H1 (cell line): ENCODE data around the gene TRIM28. TPM values are rescaled to one million over a fixed set of nuclear protein-coding genes. Genes with fewer than 3 reads are reported as not detected.

ENCODE experiments used
- CTCF ChIA-PET: fragments of 300-600 bp; sonication (Branson Sonifier 250); formaldehyde crosslinking; loops from one replicate; lab custom pipeline; 2021; ENCODE audit not compliant: partially characterized antibody; lab: Charles Lee
- POLR2A ChIA-PET: fragments of 300-600 bp; sonication (Branson Sonifier 250); formaldehyde crosslinking; loops from one replicate; lab custom pipeline; 2021; ENCODE audit warnings: inconsistent platforms; ENCODE audit not compliant: partially characterized antibody; lab: Charles Lee
- DNase-seq, 2 experiments: peaks; one replicate each; pipeline versions ENCODE4 v3.0.0 to v3.0.0-alpha.2; 2010 to 2022; ENCODE audit warnings: low spot score in 2 of 2, low read depth in 1 of 2, mixed read lengths in 1 of 2
- FAIRE-seq: peaks from 2 replicates; lab custom pipeline; 2011; peaks lifted over from hg19 to GRCh38; lab: Jason Lieb, UNC
- H2AFZ ChIP-seq: 2 replicates; pipeline ENCODE4 v1.8.1; 2012; ENCODE audit warnings: low read length, inconsistent platforms
- H2AK5ac ChIP-seq: 2 replicates; pipeline ENCODE4 v1.6.1; 2013; ENCODE audit warnings: low read depth, low read length
- H2BK120ac ChIP-seq: replicated peaks from 2 replicates; pipeline ENCODE3; 2013; ENCODE audit warnings: low read depth, low read length, inconsistent platforms
- H2BK12ac ChIP-seq: 2 replicates; pipeline ENCODE4 v1.6.1; 2013; ENCODE audit warnings: low read depth, low read length
- H2BK15ac ChIP-seq: 2 replicates; pipeline ENCODE4 v1.6.1; 2013; ENCODE audit warnings: low read length
- H2BK20ac ChIP-seq: 2 replicates; pipeline ENCODE4 v1.6.1; 2013; ENCODE audit warnings: low read length
- H2BK5ac ChIP-seq: 2 replicates; pipeline ENCODE4 v1.6.1; 2013; ENCODE audit warnings: low read depth, low read length
- H3K14ac ChIP-seq: 2 replicates; pipeline ENCODE4 v1.6.1; 2013; ENCODE audit warnings: inconsistent platforms; ENCODE audit not compliant: insufficient read length
- H3K18ac ChIP-seq: 2 replicates; pipeline ENCODE4 v1.6.1; 2013; ENCODE audit warnings: low read length; ENCODE audit errors: extremely low read depth
- H3K23ac ChIP-seq: 2 replicates; pipeline ENCODE4 v1.6.1; 2013; ENCODE audit warnings: inconsistent platforms; ENCODE audit not compliant: insufficient read length
- H3K23me2 ChIP-seq: 2 replicates; pipeline ENCODE4 v1.6.1; 2013; ENCODE audit warnings: low read depth, low read length
- H3K27ac ChIP-seq: 2 replicates; pipeline ENCODE4 v1.6.1; 2011; ENCODE audit warnings: low read depth, low read length, inconsistent platforms
- H3K27me3 ChIP-seq, 4 experiments: replicated peaks in 1 of 4; 1 replicate in 1 of 4; 2 replicates in 3 of 4; pipeline versions ENCODE4 v1.6.1 to v1.8.1; 2011 to 2013; ENCODE audit warnings: low read length in 3 of 4, mild to moderate bottlenecking in 3 of 4, inconsistent platforms in 2 of 4, mixed read lengths in 2 of 4, moderate library complexity in 1 of 4; ENCODE audit not compliant: control insufficient read depth in 3 of 4, insufficient read depth in 3 of 4; ENCODE audit errors: extremely low read depth in 1 of 4
- H3K36me3 ChIP-seq, 4 experiments: 2 replicates each; pipeline versions ENCODE4 v1.6.1 to v1.8.1; 2011 to 2013; ENCODE audit warnings: mild to moderate bottlenecking in 4 of 4, low read length in 3 of 4, moderate library complexity in 2 of 4, control low read depth in 1 of 4, inconsistent platforms in 1 of 4; ENCODE audit not compliant: insufficient read depth in 4 of 4, control insufficient read depth in 2 of 4
- H3K4ac ChIP-seq: replicated peaks from 2 replicates; pipeline ENCODE3; 2013; ENCODE audit warnings: low read length, low read depth, mixed read lengths, inconsistent platforms; ENCODE audit not compliant: insufficient read length
- H3K4me1 ChIP-seq, 4 experiments: replicated peaks in 1 of 4; 1 replicate in 1 of 4; 2 replicates in 3 of 4; pipeline versions ENCODE4 v1.6.1 to v1.8.1; 2011 to 2013; ENCODE audit warnings: low read length in 3 of 4, inconsistent platforms in 2 of 4, mixed read lengths in 1 of 4; ENCODE audit not compliant: insufficient read depth in 4 of 4, control insufficient read depth in 3 of 4
- H3K4me2 ChIP-seq, 2 experiments: 2 replicates each; pipeline versions ENCODE4 v1.6.1 to v1.8.1; 2011 to 2013; ENCODE audit warnings: low read depth in 2 of 2, low read length in 2 of 2, control low read depth in 1 of 2, inconsistent platforms in 1 of 2, mild to moderate bottlenecking in 1 of 2; ENCODE audit not compliant: insufficient read depth in 1 of 2
- H3K4me3 ChIP-seq, 4 experiments: fragments of 200-600, 300-600 bp in 1 of 4; sonication (generic), shearing (Covaris generic), sonication (Bioruptor Twin) in 1 of 4; 2 replicates each; pipeline versions ENCODE4 v1.5.1 to v1.8.1; 2011 to 2016; ENCODE audit warnings: low read length in 4 of 4, low read depth in 3 of 4, control low read depth in 2 of 4, inconsistent platforms in 2 of 4, mild to moderate bottlenecking in 2 of 4, mixed read lengths in 1 of 4, moderate library complexity in 1 of 4; ENCODE audit not compliant: insufficient read depth in 2 of 4; ENCODE audit errors: extremely low read depth in 1 of 4
- H3K56ac ChIP-seq: replicated peaks from 2 replicates; pipeline ENCODE3; 2013; ENCODE audit warnings: low read depth, mild to moderate bottlenecking, mixed read lengths, low read length, inconsistent platforms; ENCODE audit not compliant: insufficient read length
- H3K79me1 ChIP-seq: 2 replicates; pipeline ENCODE4 v1.6.1; 2013; ENCODE audit warnings: low read depth, low read length, control low read depth
- H3K79me2 ChIP-seq, 2 experiments: 2 replicates each; pipeline versions ENCODE4 v1.6.1 to v1.8.1; 2012 to 2013; ENCODE audit warnings: low read length in 2 of 2, mild to moderate bottlenecking in 2 of 2, inconsistent platforms in 1 of 2; ENCODE audit not compliant: insufficient read depth in 2 of 2, control insufficient read depth in 1 of 2
- H3K9ac ChIP-seq, 4 experiments: replicated peaks in 1 of 4; 1 replicate in 1 of 4; 2 replicates in 3 of 4; pipeline versions ENCODE4 v1.6.1 to v1.8.1; 2011 to 2013; ENCODE audit warnings: low read depth in 3 of 4, low read length in 3 of 4, control low read depth in 2 of 4, mild to moderate bottlenecking in 2 of 4, moderate library complexity in 2 of 4, inconsistent platforms in 1 of 4; ENCODE audit errors: extremely low read depth in 1 of 4
- H3K9me3 ChIP-seq, 2 experiments: 2 replicates each; pipeline versions ENCODE4 v1.6.1 to v1.8.1; 2012 to 2013; ENCODE audit warnings: mild to moderate bottlenecking in 2 of 2, moderate library complexity in 2 of 2, control low read depth in 1 of 2, inconsistent platforms in 1 of 2, low read depth in 1 of 2, low read length in 1 of 2, mixed read lengths in 1 of 2; ENCODE audit not compliant: insufficient read depth in 2 of 2
- H4K20me1 ChIP-seq, 2 experiments: replicated peaks in 1 of 2; 2 replicates each; pipeline versions ENCODE3 to v1.8.1; 2011 to 2013; ENCODE audit warnings: inconsistent platforms in 2 of 2, low read length in 2 of 2, mild to moderate bottlenecking in 1 of 2; ENCODE audit not compliant: insufficient read depth in 2 of 2, control insufficient read depth in 1 of 2
- H4K5ac ChIP-seq: 2 replicates; pipeline ENCODE4 v1.6.1; 2013; ENCODE audit warnings: low read length, low read depth, mixed read lengths, inconsistent platforms; ENCODE audit not compliant: insufficient read length
- H4K8ac ChIP-seq: 2 replicates; pipeline ENCODE4 v1.8.0; 2013; ENCODE audit warnings: mild to moderate bottlenecking, moderate library complexity, low read length, inconsistent platforms; ENCODE audit not compliant: insufficient read depth; ENCODE audit errors: extremely low read depth
- H4K91ac ChIP-seq: replicated peaks from 2 replicates; pipeline ENCODE3; 2013; ENCODE audit warnings: low read length, mixed read lengths, inconsistent platforms; ENCODE audit not compliant: insufficient read length
- CBX5 ChIP-seq: fragments of 300-800, 300-1000 bp; sonication (generic); IDR thresholded peaks from 2 replicates; pipeline ENCODE4 v1.7.1; 2016; ENCODE audit warnings: antibody characterized with exemption, low read length, low read depth
- CEBPB ChIP-seq: IDR thresholded peaks from 2 replicates; pipeline ENCODE4 v1.6.1; 2012; ENCODE audit warnings: low read depth, low read length
- FOSL1 ChIP-seq: IDR thresholded peaks from 2 replicates; pipeline ENCODE4 v1.6.1; 2011; ENCODE audit warnings: mild to moderate bottlenecking, low read depth, low read length, moderate library complexity; ENCODE audit not compliant: insufficient read depth
- GTF2F1 ChIP-seq: IDR thresholded peaks from 2 replicates; pipeline ENCODE4 v1.6.1; 2012; ENCODE audit warnings: low read depth, low read length, improper control_type of control experiment, borderline replicate concordance
- KDM5A ChIP-seq: fragments of 200-600 bp; IDR thresholded peaks from 2 replicates; pipeline ENCODE4 v1.7.1; 2012; ENCODE audit warnings: mild to moderate bottlenecking, low read length, inconsistent platforms, mixed read lengths
- MAFK ChIP-seq: IDR thresholded peaks from 2 replicates; pipeline ENCODE4 v1.6.1; 2012; ENCODE audit warnings: low read depth, mild to moderate bottlenecking, improper control_type of control experiment, low read length
- POLR2A ChIP-seq, 2 experiments: IDR thresholded peaks; 1 replicate in 1 of 2; 2 replicates in 1 of 2; pipeline ENCODE4 v1.6.1; 2011; ENCODE audit warnings: low read depth in 2 of 2, low read length in 2 of 2, mild to moderate bottlenecking in 2 of 2; ENCODE audit errors: control extremely low read depth in 1 of 2
- SAP30 ChIP-seq: fragments of 300-600 bp; sonication (generic); IDR thresholded peaks from 2 replicates; pipeline ENCODE4 v1.7.1; 2012; ENCODE audit warnings: low read length, moderate library complexity, mild to moderate bottlenecking, inconsistent platforms; ENCODE audit not compliant: insufficient read depth, insufficient replicate concordance
- ZNF274 ChIP-seq: IDR thresholded peaks from 2 replicates; pipeline ENCODE4 v1.7.0; 2012; ENCODE audit warnings: low read length, borderline replicate concordance; ENCODE audit errors: extremely low read depth
- WGBS, 2 experiments: shearing (Covaris generic) in 1 of 2; methylation state at CpG; one replicate each; pipeline versions ENCODE4 v1.1.6 to v1.1.7; 2013 to 2015; ENCODE audit warnings: low lambda C conversion rate in 2 of 2, mixed read lengths in 2 of 2, inconsistent platforms in 1 of 2, low coverage in 1 of 2, missing lambda C conversion rate in 1 of 2; ENCODE audit not compliant: insufficient replicate concordance in 2 of 2, insufficient coverage in 1 of 2, insufficient read length in 1 of 2; ENCODE audit errors: extremely low coverage in 1 of 2, missing lambda C conversion rate in 1 of 2; 5-methylcytosine and 5-hydroxymethylcytosine counted together
- polyA plus RNA-seq, 7 experiments: library from polyadenylated mRNA; depleted of rRNA in 3 of 7; stranded (reverse) in 5 of 7; unstranded in 2 of 7; fragments of >200 nt in 5 of 7; fragments of 200-250 nt in 2 of 7; gene quantifications; 1 replicate in 5 of 7; 2 replicates in 1 of 7; 4 replicates in 1 of 7; pipeline versions ENCODE4 v1.2.1 to v1.2.3, GENCODE V29; 2011 to 2013; ENCODE audit warnings: missing spikeins in 2 of 7, mixed read lengths in 2 of 7
- total RNA-seq: library from RNA; stranded (reverse); fragmentation: NEBNext Ultra II Directional; extraction: Animal tissue kit (Norgen Biotek cat#: 25700); gene quantifications from 2 replicates; pipeline ENCODE4 v1.2.1, GENCODE V29; 2021

The TRIM28 gene
- total and polyA plus RNA-seq, 2 of the 8 experiments (the other 6 are each of a cell fraction or from before 2014, with no cell fraction given), result 1,433 to 1,442 TPM

- Histone ChIP-seq H2BK5ac (no peak overlapping the region), H3K79me2 (no peaks in the 10 kb centered on the region), H3K23ac (no peak overlapping the region), H2BK15ac (no peak overlapping the region), H3K56ac (no peak overlapping the region), H3K4me1 (peaks cover 0 to 3% (median 0%) of the 10 kb centered on the region in 4 experiments; a peak in 1 of 7 replicates), H2AK5ac (no peak overlapping the region), H3K14ac (no peak overlapping the region), H3K9me3 (no peaks in the 10 kb centered on the region), H3K4ac (no peak overlapping the region), H4K91ac (no peak overlapping the region), H2AFZ (no peak overlapping the region), H3K4me3 (no peak overlapping the region), H4K5ac (no peak overlapping the region), H3K36me3 (no peaks in the 10 kb centered on the region), H3K23me2 (no peaks in the 10 kb centered on the region), H3K4me2 (no peak overlapping the region), H3K18ac (no peak overlapping the region), H4K20me1 (no peaks in the 10 kb centered on the region), H2BK12ac (no peak overlapping the region), H2BK20ac (no peak overlapping the region), H3K9ac (no peak overlapping the region), H2BK120ac (no peak overlapping the region), H3K27me3 (peaks cover 0 to 4% (median 0%) of the 10 kb centered on the region in 4 experiments; a peak in 1 of 7 replicates), H3K27ac (no peak overlapping the region), H3K79me1 (no peaks in the 10 kb centered on the region), H4K8ac (no peak overlapping the region)
- DNase-seq (no peak), FAIRE-seq (no peak)
- 81% methylated on average over 3 of the region's 3 CpGs; no CpG with 5 or more reads in 1 of the 2 experiments for WGBS, 2 experiments
- ChIA-PET POLR2A (interaction anchor here (1.5 to 21.3 kb wide), 4 partner anchors 9 to 46 kb away, joined by 3 to 650 read pairs (median 14); partner anchors contain the start of genes CHMP2A, TRIM28 and ZBTB45), CTCF (interaction anchor here (0.9 kb wide), 1 partner anchor 10 kb away, joined by 3 read pairs; no protein-coding TSS in a partner anchor)
- TF ChIP-seq ZNF274 (no peak), FOSL1 (no peak), CBX5 (no peak), KDM5A (no peak), SAP30 (no peak), CEBPB (no peak), POLR2A (IDR thresholded peaks at IDR 0.05; ENCODE audit: control extremely low read depth in 1 of 2, low read depth in 2 of 2, low read length in 2 of 2) (no peak), GTF2F1 (no peak), MAFK (no peak)
These were observed 14.5 kb upstream of the TRIM28 start for GRCh38 chr19:58529405-58529804.
